Left kidney (tissue), 2 donors: ENCODE results near the gene MID1. TPM values are rescaled to one million over a fixed set of nuclear protein-coding genes. Genes with fewer than 3 reads are reported as not detected.

Source experiments
- DNase-seq: peaks from one replicate; pipeline ENCODE4 v3.0.0-alpha.2; 2013
- polyA plus RNA-seq: library from polyadenylated mRNA; unstranded; fragments of 120-200 nt; gene quantifications from one replicate; pipeline ENCODE4 v1.2.1, GENCODE V29; 2013; ENCODE audit not compliant: insufficient read length

Gene MID1
- polyA plus RNA-seq, 1 donor, result 31.6 TPM

DNA sequence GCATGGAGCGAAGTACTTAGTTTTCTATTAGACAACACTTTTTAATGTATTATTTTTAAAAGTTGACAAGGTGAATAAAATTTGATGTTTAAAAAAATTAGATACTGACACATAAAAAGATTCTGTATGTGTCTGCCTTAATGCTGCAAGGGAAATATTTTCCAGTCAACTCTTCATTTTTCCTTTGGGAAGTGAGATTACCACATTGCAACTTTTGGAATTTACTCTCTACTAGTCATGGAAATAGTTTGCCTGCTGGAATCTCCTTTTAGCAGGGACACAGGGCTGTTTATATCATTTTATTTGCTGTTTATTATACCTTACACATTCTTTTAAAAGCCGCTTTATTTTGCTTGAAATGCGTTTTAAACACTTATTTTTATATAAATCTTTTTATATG, 135.1 kb downstream of the MID1 start:
- no peak for DNase-seq

- DNase-seq, result no peak
Observed at GRCh38 chrX:10484683-10485247, 135.6 kb downstream of the MID1 start.

- DNase-seq, result no peak
Observed at GRCh38 chrX:10483191-10483831, 137.1 kb downstream of the MID1 start.

GRCh38 chrX:10482708-10483107, 137.7 kb downstream of the MID1 start:
- no peak for DNase-seq

DNA sequence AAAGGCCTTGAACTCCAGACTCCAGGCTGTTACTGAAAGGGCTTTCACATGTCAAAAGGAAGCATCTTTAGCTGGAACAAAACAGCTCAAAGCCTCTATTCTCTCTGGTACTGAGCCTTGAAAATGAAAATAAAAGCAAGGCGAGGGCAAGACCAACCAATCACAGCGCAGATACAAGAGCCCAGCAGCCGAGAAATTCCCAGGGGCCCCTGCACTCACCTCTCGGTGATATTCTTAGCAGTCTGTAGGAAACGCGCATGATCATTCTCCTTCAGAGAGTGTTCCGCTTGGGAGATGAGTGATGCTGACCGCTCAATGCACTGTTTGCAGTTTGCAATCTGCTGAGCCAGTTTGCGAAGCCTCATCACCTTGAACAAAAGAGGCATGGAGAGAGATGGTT, 138.1 kb downstream of the MID1 start:
- DNase-seq, result no peak

DNA sequence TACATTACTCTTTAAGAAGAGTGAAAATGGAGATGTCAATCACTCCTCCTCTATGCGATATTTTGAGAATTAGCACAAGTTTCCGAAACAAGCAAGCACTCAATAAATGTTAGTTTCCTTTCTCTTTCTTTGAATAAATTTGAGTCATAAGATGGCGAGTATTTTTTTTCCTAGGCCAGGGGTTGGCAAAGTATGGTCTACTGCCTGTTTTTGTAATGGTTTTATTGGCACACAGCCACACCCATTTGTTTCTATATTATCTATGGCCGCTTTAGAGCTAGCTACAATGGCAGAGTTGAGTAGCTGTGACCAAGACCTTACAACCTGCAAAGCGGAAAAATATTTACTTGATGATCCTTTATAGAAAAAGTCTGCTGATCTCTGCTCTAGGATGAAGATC, 139.5 kb downstream of the MID1 start:
- DNase-seq, result no peak

DNA sequence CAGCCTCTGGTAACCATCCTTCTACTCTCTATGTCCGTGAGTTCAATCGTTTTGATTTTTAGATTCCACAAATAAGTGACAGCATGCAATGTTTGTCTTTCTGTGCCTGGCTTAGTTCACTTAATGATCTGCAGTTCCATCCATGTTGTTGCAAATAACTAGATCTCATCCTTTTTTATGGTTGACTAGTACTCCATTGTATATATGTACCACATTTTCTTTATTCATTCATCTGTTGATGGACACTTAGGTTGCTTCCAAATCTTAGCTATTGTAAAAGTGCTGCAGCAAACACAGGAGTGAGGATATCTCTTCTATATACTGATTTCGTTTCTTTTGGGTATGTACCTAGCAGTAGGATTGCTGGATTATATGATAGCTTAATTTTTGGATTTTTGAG, 140.9 kb downstream of the MID1 start:
- DNase-seq, result no peak

DNA sequence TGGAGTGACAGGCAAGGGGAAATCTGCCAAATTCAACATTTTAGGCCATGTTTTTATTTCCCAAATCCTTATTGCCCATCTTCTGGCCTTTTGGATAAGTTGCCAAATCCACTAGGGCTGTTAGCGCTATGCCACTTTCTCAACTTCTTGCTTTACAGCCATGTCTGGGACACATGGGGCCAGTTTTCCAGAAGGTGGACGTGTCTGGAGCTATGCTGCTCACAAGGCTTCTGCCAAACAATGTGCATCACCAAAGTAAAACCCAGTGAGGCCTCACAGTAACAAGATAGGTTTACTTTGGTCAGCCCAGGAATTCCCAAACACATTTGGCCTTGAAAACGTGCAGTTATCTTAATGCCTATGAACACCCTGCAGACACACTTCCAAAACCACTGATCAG, 142.9 kb downstream of the MID1 start:
- no peak for DNase-seq

DNA sequence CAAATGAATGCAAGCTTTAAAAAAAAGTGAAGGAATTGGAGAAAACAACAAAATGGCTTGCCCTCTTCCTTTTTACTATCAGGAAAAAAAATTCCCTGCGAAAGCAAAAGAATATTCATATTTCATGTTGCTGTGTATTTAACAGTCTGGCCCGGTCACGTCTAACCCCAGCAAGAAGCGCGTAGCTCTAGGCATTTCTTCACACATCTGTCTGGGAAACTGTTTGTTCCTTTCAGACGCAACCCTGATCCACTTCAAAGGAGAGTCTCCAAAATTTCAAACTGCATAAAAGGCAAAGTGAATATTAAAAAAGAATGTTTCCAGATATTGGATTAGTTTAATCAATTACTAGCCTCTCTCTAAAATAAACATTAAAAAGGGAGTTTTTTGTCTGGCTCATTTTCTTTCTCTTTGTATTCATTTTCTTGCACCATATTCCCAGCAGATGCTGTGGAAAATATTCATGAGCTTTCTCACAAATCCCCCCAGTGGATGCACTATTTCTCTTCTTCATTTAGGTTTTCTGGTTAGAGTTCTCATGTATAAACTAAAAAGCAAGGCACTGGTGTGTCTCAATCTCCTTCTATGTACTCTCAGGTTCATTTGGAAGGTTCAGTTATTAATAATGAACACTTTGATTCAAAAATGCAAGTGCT, 145.3 kb downstream of the MID1 start:
- DNase-seq, result no peak

DNA sequence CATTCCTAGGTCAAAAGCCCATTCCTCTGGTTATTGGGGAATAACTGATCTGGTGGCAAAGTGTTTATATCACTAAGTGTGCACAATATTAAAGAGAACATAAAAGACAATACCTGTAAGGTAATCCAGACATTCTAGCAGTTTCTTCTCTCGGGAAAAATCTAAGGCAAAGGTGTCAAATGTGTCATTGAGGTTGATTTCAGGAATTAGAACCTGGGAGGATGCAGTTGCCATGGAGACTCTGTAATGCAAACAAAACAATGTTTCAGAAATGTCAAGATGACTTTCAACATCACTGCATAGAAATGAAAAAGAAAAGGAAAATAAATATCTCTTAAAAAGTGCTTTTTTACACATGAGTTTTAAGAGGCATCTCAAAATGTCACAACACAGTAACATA, 145.9 kb downstream of the MID1 start:
- DNase-seq, result no peak

GRCh38 chrX:10471418-10471817, 149.0 kb downstream of the MID1 start:
- DNase-seq, result no peak

- DNase-seq, result no peak
Observed at GRCh38 chrX:10470009-10470408, 150.4 kb downstream of the MID1 start.

DNA sequence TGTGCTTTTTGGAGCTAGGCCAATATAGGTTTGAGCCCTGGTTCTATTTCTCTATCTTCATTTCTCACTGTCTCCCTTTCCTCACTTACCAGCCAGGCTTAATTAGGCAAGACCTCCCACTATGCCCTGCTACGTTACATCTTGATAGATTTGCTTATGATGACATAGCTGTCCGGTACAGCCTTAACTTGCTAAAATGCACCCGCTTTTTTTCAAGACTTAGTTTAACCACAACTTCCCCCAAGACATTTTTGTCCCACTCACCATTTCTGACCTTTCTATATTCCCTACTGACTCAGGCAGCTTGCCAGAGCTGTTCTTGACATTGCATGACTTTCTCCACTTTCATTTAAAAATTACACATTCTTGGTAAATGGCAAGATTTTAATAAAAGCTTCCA, 152.6 kb downstream of the MID1 start:
- no peak for DNase-seq

GRCh38 chrX:10465254-10465653, 155.1 kb downstream of the MID1 start:
- DNase-seq, result no peak

GRCh38 chrX:10457092-10457491, 163.3 kb downstream of the MID1 start:
- no peak for DNase-seq

- no peak for DNase-seq
Observed at GRCh38 chrX:10453945-10454344, 166.4 kb downstream of the MID1 start.

GRCh38 chrX:10450959-10451355, 169.4 kb downstream of the MID1 start:
- DNase-seq, result no peak

GRCh38 chrX:10450229-10450958, 170.0 kb downstream of the MID1 start:
- no peak for DNase-seq

GRCh38 chrX:10447564-10448214, 172.7 kb downstream of the MID1 start:
- no peak for DNase-seq

- DNase-seq, result no peak
Observed at GRCh38 chrX:10444204-10444603, 176.2 kb downstream of the MID1 start.

DNA sequence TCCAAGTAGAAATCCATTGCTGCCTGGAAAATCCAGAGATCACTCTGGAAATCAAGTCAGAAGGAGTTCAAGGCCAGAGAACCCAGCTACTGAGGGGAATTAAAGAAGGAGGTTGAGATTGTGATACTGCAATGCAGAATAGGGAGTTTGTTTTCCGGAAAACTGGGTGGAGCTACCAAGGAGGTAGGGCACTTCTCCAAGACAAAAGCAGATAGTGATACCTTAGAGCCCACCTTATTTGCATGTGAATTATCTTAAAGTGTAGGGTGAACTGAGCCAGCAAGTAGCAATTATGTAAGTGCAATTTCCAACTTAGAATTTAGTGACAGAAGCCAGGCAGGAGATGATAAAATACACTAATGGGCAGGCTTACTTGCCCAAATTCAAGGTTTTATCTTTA, 178.9 kb downstream of the MID1 start:
- DNase-seq, result no peak

DNA sequence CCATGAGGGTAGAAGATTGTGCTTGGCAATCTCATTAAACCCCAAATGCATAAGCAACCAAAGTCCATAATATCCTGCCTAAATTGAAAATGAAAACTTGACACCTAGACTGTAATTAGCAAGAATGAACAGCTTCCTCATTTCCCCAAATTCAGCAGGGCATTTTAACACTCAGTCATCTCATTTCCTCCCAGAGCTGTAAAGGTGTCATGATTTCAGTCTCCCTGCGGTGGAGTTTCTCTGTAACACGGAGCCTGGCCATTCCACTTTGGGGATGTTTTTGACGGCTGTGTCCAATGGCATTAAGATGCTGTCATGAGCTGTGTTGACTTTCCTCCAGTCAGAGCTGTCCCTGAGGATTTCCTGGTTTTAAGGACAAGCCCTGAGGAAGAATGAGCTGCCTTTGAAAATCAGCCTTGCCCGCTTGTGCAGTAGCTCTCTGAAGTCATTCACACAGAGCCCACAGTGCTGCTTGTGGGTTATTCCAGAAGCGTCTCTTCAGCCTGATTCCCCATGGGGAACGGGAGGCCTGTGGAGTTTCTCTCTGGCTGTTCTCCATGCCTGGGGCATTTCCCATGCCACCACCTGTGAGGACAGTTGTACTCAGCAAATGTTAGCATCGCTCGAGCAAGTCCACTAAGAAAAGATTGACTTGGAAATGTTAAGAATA, 187.0 kb downstream of the MID1 start:
- DNase-seq, result no peak
